CD8-positive, alpha-beta memory T cell (primary cell): ENCODE measurements around the gene LRRN2. TPM values are rescaled to one million over a fixed set of nuclear protein-coding genes. Genes with fewer than 3 reads are reported as not detected.
"Not testable (repeated sequence)": the region's sequence is repeated elsewhere in the genome, so short reads cannot be mapped to it uniquely, and the experiment has no call there.

Experiments used
- CTCF ChIA-PET: fragments of 350-600 bp; sonication (Branson Sonifier 250); formaldehyde crosslinking; loops from one replicate; lab custom pipeline; 2021; ENCODE audit warnings: antibody characterized with exemption; lab: Charles Lee
- POLR2A ChIA-PET: fragments of 350-600 bp; sonication (Branson Sonifier 250); formaldehyde crosslinking; loops from one replicate; lab custom pipeline; 2021; ENCODE audit warnings: antibody characterized with exemption; lab: Charles Lee
- DNase-seq, 5 donors: peaks; one replicate each; pipeline versions ENCODE4 v3.0.0 to v3.0.0-alpha.2; 2020 to 2022; ENCODE audit warnings: mixed read lengths in 1 of 5
- H3K27ac ChIP-seq: one replicate; pipeline ENCODE4 v1.7.0; 2013; ENCODE audit warnings: low read depth, mild to moderate bottlenecking, low read length, moderate library complexity
- H3K27me3 ChIP-seq: 2 replicates; pipeline ENCODE4 v1.7.0; 2013; ENCODE audit warnings: low read length, mild to moderate bottlenecking; ENCODE audit not compliant: insufficient read depth, poor library complexity, severe bottlenecking
- H3K36me3 ChIP-seq: 2 replicates; pipeline ENCODE4 v1.7.0; 2013; ENCODE audit warnings: mild to moderate bottlenecking, low read length, moderate library complexity; ENCODE audit not compliant: insufficient read depth
- H3K4me1 ChIP-seq: 2 replicates; pipeline ENCODE4 v1.7.0; 2013; ENCODE audit warnings: mild to moderate bottlenecking, low read length, moderate library complexity; ENCODE audit not compliant: insufficient read depth
- H3K4me3 ChIP-seq: 2 replicates; pipeline ENCODE4 v1.7.0; 2013; ENCODE audit warnings: mild to moderate bottlenecking, low read length
- H3K9me3 ChIP-seq: 2 replicates; pipeline ENCODE4 v1.7.0; 2013; ENCODE audit warnings: mild to moderate bottlenecking, low read length
- H3K27ac Mint-ChIP-seq, 8 donors: one replicate each; pipeline ENCODE4 v1.8.0; 2020 to 2021; ENCODE audit warnings: mixed read lengths in 8 of 8, mild to moderate bottlenecking in 6 of 8, inconsistent platforms in 3 of 8, moderate library complexity in 3 of 8
- H3K27me3 Mint-ChIP-seq, 2 donors: one replicate each; pipeline ENCODE4 v1.8.0; 2020 to 2021; ENCODE audit warnings: mixed read lengths in 2 of 2, mild to moderate bottlenecking in 1 of 2, moderate library complexity in 1 of 2
- H3K36me3 Mint-ChIP-seq, 3 donors: one replicate each; pipeline ENCODE4 v1.8.0; 2020 to 2021; ENCODE audit warnings: mixed read lengths in 3 of 3, inconsistent platforms in 1 of 3, mild to moderate bottlenecking in 1 of 3
- H3K4me1 Mint-ChIP-seq, 3 donors: one replicate each; pipeline ENCODE4 v1.8.0; 2020 to 2021; ENCODE audit warnings: mixed read lengths in 3 of 3, inconsistent platforms in 1 of 3, mild to moderate bottlenecking in 1 of 3
- H3K4me3 Mint-ChIP-seq, 7 donors: one replicate each; pipeline ENCODE4 v1.8.0; 2020 to 2021; ENCODE audit warnings: mixed read lengths in 7 of 7, mild to moderate bottlenecking in 6 of 7, moderate library complexity in 4 of 7, inconsistent platforms in 2 of 7
- H3K9me3 Mint-ChIP-seq, 5 donors: one replicate each; pipeline ENCODE4 v1.8.0; 2020 to 2022; ENCODE audit warnings: mixed read lengths in 5 of 5, mild to moderate bottlenecking in 3 of 5, moderate library complexity in 2 of 5, inconsistent platforms in 1 of 5
- polyA plus RNA-seq: library from polyadenylated mRNA; unstranded; fragments of 300-500 nt; fragmentation: Illumina TruSeq; gene quantifications from one replicate; pipeline ENCODE4 v1.2.3, GENCODE V29; 2021
- total RNA-seq, 2 experiments: library from RNA; stranded (reverse); gene quantifications; one replicate each; pipeline ENCODE4 v1.2.3, GENCODE V29; 2021

The LRRN2 gene
- total and polyA plus RNA-seq, 3 experiments from 2014 or later, result not detected

DNA sequence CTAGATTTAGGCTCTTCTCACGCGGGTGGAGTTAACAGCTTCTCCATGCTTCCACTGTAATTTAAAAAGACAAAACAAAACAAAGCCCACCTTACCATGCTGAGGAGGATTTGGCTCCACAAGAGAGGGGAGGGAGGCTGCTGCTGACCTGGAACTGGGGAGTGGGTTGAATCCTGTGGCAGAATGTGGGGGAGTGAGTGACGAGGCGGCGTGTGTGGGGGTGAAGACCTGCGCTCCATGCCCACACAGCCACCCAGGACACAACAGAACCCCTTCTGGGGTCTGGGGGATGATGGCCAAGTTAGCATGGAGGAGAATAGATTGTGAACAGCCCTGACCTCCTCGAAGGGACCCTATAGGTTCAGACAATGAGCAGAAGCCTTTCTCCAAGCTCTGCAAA, 44.0 kb upstream of the LRRN2 start:
- H3K9me3 ChIP-seq, result no peaks in the 10 kb centered on the region
- no peaks in the 10 kb centered on the region for H3K36me3 ChIP-seq
- no peak for DNase-seq
- H3K27me3 ChIP-seq, result no peaks in the 10 kb centered on the region
- H3K27ac Mint-ChIP-seq, result no peak overlapping the region
- no peaks in the 10 kb centered on the region for H3K36me3 Mint-ChIP-seq
- H3K4me1 Mint-ChIP-seq, result no peaks in the 10 kb centered on the region
- no peak overlapping the region for H3K4me3 ChIP-seq
- H3K4me1 ChIP-seq, result no peaks in the 10 kb centered on the region
- H3K4me3 Mint-ChIP-seq, result no peak overlapping the region
- no peaks in the 10 kb centered on the region for H3K9me3 Mint-ChIP-seq
- peaks cover 29 to 69% of the 10 kb centered on the region in 2 donors for H3K27me3 Mint-ChIP-seq
- no peak overlapping the region for H3K27ac ChIP-seq
- ChIA-PET POLR2A (no interaction called here), CTCF (no interaction called here)

- no peaks in the 10 kb centered on the region for H3K4me1 ChIP-seq
- H3K9me3 ChIP-seq, result no peaks in the 10 kb centered on the region
- H3K27me3 Mint-ChIP-seq, result peaks cover 26 to 68% of the 10 kb centered on the region in 2 donors
- H3K9me3 Mint-ChIP-seq, result no peaks in the 10 kb centered on the region
- H3K27ac Mint-ChIP-seq, result no peak overlapping the region
- H3K27me3 ChIP-seq, result no peaks in the 10 kb centered on the region
- no peaks in the 10 kb centered on the region for H3K4me1 Mint-ChIP-seq
- H3K27ac ChIP-seq, result no peak overlapping the region
- POLR2A ChIA-PET, result no interaction called here
- no peak for DNase-seq
- H3K4me3 ChIP-seq, result no peak overlapping the region
- no peak overlapping the region for H3K4me3 Mint-ChIP-seq
- no peaks in the 10 kb centered on the region for H3K36me3 ChIP-seq
- no peaks in the 10 kb centered on the region for H3K36me3 Mint-ChIP-seq
- CTCF ChIA-PET, result no interaction called here
Measured at GRCh38 chr1:204728456-204728855, 42.9 kb upstream of the LRRN2 start.

GRCh38 chr1:204728045-204728444, 42.5 kb upstream of the LRRN2 start:
- H3K27ac Mint-ChIP-seq, result peak overlapping the region in 1 of 8 donors; percentile 54
- CTCF ChIA-PET, result no interaction called here
- Histone ChIP-seq H3K36me3 (no peaks in the 10 kb centered on the region), H3K4me3 (no peak overlapping the region), H3K4me1 (no peaks in the 10 kb centered on the region), H3K27ac (no peak overlapping the region), H3K9me3 (no peaks in the 10 kb centered on the region), H3K27me3 (no peaks in the 10 kb centered on the region)
- peaks cover 23 to 67% of the 10 kb centered on the region in 2 donors for H3K27me3 Mint-ChIP-seq
- DNase-seq, result no peak
- no peaks in the 10 kb centered on the region for H3K36me3 Mint-ChIP-seq
- no peaks in the 10 kb centered on the region for H3K9me3 Mint-ChIP-seq
- no peak overlapping the region for H3K4me3 Mint-ChIP-seq
- H3K4me1 Mint-ChIP-seq, result no peaks in the 10 kb centered on the region
- POLR2A ChIA-PET, result no interaction called here

DNA sequence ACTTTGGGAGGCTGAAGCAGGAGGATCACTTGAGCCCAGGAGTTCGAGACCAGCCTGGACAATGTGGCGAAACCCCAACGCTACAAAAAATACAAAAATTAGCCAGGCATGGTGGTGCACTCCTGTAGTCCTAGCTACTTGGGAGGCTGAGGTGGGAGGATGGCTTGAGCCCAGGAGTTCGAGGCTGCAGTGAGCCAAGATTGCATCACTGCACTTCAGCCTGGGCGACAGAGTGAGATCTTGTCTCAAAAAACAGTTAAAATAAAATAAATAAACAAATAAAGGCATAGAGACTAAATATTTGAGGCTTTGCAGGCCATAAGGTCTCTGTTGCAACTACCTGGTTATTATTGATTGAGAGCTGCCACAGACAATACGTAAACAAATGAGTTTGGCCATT, 41.9 kb upstream of the LRRN2 start:
- H3K4me1 Mint-ChIP-seq, H3K36me3 ChIP-seq, H3K4me3 Mint-ChIP-seq, H3K27ac Mint-ChIP-seq, CTCF ChIA-PET, H3K27ac ChIP-seq, H3K4me1 ChIP-seq, H3K36me3 Mint-ChIP-seq, H3K27me3 ChIP-seq, H3K4me3 ChIP-seq, DNase-seq, POLR2A ChIA-PET, H3K9me3 ChIP-seq, H3K9me3 Mint-ChIP-seq: not testable (repeated sequence)
- H3K27me3 Mint-ChIP-seq, result peaks cover 23 to 61% of the 10 kb centered on the region in 2 donors

GRCh38 chr1:204726478-204726877, 40.9 kb upstream of the LRRN2 start:
- Histone ChIP-seq H3K9me3 (no peaks in the 10 kb centered on the region), H3K4me1 (no peaks in the 10 kb centered on the region), H3K36me3 (no peaks in the 10 kb centered on the region), H3K27ac (no peak overlapping the region), H3K27me3 (no peaks in the 10 kb centered on the region), H3K4me3 (no peak overlapping the region)
- no peak overlapping the region for H3K4me3 Mint-ChIP-seq
- peaks cover 21 to 53% of the 10 kb centered on the region in 2 donors for H3K27me3 Mint-ChIP-seq
- ChIA-PET POLR2A (no interaction called here), CTCF (interaction anchor here (1.7 kb wide), 1 partner anchor 19 kb away, joined by 5 read pairs; no protein-coding TSS in a partner anchor)
- H3K27ac Mint-ChIP-seq, result peak overlapping the region in 1 of 8 donors; percentile 37
- DNase-seq, result no peak
- H3K36me3 Mint-ChIP-seq, result no peaks in the 10 kb centered on the region
- no peaks in the 10 kb centered on the region for H3K9me3 Mint-ChIP-seq
- H3K4me1 Mint-ChIP-seq, result no peaks in the 10 kb centered on the region

GRCh38 chr1:204725821-204726448, 40.4 kb upstream of the LRRN2 start:
- Histone ChIP-seq H3K4me1 (no peaks in the 10 kb centered on the region), H3K4me3 (no peak overlapping the region), H3K9me3 (no peaks in the 10 kb centered on the region), H3K27ac (no peak overlapping the region), H3K27me3 (no peaks in the 10 kb centered on the region), H3K36me3 (no peaks in the 10 kb centered on the region)
- POLR2A ChIA-PET, result interaction anchor here (0.6 kb wide), 1 partner anchor 473 kb away, joined by 3 read pairs; no protein-coding TSS in a partner anchor
- H3K9me3 Mint-ChIP-seq, result no peaks in the 10 kb centered on the region
- no peak for DNase-seq
- CTCF ChIA-PET, result interaction anchor here (1.7 kb wide), 1 partner anchor 20 kb away, joined by 5 read pairs; no protein-coding TSS in a partner anchor
- H3K27ac Mint-ChIP-seq, result no peak overlapping the region
- no peaks in the 10 kb centered on the region for H3K36me3 Mint-ChIP-seq
- no peak overlapping the region for H3K4me3 Mint-ChIP-seq
- H3K4me1 Mint-ChIP-seq, result no peaks in the 10 kb centered on the region
- H3K27me3 Mint-ChIP-seq, result peaks cover 21 to 48% of the 10 kb centered on the region in 2 donors

DNA sequence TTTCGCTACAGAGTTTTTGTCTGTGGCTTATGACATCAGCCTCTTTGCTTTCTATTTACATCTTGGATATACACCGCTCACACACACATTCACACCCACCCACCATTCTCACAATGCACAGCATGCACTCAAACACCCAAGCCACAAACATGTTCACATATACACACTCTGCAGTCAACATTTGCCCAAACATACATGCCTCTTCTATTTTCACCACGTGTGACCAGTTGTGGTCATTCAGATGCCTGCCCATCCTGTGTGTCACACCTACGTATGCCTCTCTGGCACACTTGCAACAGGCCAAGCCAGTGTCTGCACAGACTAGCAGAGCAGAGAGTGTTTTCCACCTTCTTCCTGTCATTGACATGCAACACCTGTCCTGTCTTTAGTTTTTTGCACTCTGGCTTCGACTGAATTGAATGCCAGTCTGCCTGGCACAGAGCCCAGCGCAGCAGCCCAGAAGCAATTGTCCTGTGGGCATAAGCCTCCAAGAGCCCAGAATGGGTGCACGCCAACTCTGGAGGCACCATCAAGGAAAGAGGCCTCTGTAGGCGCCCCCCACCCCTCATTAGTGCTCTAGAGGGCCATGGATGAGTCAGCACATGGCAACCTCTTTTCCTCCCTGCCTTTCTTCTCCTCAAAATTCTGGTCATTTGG, 37.7 kb upstream of the LRRN2 start:
- no peaks in the 10 kb centered on the region for H3K9me3 ChIP-seq
- DNase-seq, result no peak

GRCh38 chr1:204721373-204722055, 36.0 kb upstream of the LRRN2 start:
- Mint-ChIP-seq H3K9me3 (no peaks in the 10 kb centered on the region), H3K36me3 (no peaks in the 10 kb centered on the region)

More for the DNA sequence above, 37.7 kb upstream of the LRRN2 start:
- Histone ChIP-seq H3K4me1 (no peaks in the 10 kb centered on the region), H3K36me3 (no peaks in the 10 kb centered on the region), H3K27me3 (no peaks in the 10 kb centered on the region), H3K27ac (no peak overlapping the region), H3K4me3 (no peak overlapping the region)
- Mint-ChIP-seq H3K9me3 (no peaks in the 10 kb centered on the region), H3K36me3 (no peaks in the 10 kb centered on the region), H3K27me3 (peaks cover 16 to 29% of the 10 kb centered on the region in 2 donors), H3K4me1 (no peaks in the 10 kb centered on the region), H3K4me3 (no peak overlapping the region), H3K27ac (no peak overlapping the region)
- CTCF ChIA-PET, result no interaction called here
- POLR2A ChIA-PET, result no interaction called here

More at GRCh38 chr1:204721373-204722055, 36.0 kb upstream of the LRRN2 start:
- H3K4me3 Mint-ChIP-seq, result no peak overlapping the region
- no peak overlapping the region for H3K27ac Mint-ChIP-seq
- DNase-seq, result no peak
- Histone ChIP-seq H3K4me3 (no peak overlapping the region), H3K27ac (no peak overlapping the region), H3K27me3 (no peaks in the 10 kb centered on the region), H3K9me3 (no peaks in the 10 kb centered on the region), H3K36me3 (no peaks in the 10 kb centered on the region), H3K4me1 (no peaks in the 10 kb centered on the region)
- no peaks in the 10 kb centered on the region for H3K4me1 Mint-ChIP-seq
- CTCF ChIA-PET, result no interaction called here
- H3K27me3 Mint-ChIP-seq, result peaks cover 11 to 21% of the 10 kb centered on the region in 2 donors
- POLR2A ChIA-PET, result no interaction called here
